ENCODE results near the gene EPHA8.
A peak's percentile ranks its signal among the peaks of the same experiment; 100 is the strongest.

EPHA8 gene

DNA sequence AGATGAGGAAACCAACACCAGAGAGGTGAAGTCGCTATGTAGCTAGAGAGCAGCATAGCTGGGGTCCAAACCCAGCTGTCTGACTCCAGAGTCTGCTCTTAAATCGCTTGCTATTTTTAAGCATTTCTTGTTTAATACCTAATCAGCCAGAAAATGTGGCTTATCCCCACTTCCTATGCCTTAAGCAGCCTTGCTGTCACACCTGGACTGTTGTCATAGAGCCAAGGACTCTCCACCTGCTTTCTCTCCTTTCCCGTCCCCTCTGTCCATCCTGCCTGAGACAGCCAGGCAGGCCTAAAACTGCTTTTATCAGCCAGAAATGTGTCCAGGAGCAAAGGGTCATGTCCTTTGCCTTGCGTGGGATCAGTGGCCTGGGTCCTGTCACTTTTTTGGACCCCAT, 28.3 kb upstream of the EPHA8 start:
- DNase-seq (ENCODE audit: low read depth) = no peak
- no peak overlapping the region for H3K4me3 ChIP-seq (ENCODE audit: low read length)
- TF ChIP-seq, protein P1, sequence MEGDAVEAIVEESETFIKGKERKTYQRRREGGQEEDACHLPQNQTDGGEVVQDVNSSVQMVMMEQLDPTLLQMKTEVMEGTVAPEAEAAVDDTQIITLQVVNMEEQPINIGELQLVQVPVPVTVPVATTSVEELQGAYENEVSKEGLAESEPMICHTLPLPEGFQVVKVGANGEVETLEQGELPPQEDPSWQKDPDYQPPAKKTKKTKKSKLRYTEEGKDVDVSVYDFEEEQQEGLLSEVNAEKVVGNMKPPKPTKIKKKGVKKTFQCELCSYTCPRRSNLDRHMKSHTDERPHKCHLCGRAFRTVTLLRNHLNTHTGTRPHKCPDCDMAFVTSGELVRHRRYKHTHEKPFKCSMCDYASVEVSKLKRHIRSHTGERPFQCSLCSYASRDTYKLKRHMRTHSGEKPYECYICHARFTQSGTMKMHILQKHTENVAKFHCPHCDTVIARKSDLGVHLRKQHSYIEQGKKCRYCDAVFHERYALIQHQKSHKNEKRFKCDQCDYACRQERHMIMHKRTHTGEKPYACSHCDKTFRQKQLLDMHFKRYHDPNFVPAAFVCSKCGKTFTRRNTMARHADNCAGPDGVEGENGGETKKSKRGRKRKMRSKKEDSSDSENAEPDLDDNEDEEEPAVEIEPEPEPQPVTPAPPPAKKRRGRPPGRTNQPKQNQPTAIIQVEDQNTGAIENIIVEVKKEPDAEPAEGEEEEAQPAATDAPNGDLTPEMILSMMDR (conservative IDR thresholded peaks at IDR 0.05; ENCODE audit: low read length) = no peak

DNA sequence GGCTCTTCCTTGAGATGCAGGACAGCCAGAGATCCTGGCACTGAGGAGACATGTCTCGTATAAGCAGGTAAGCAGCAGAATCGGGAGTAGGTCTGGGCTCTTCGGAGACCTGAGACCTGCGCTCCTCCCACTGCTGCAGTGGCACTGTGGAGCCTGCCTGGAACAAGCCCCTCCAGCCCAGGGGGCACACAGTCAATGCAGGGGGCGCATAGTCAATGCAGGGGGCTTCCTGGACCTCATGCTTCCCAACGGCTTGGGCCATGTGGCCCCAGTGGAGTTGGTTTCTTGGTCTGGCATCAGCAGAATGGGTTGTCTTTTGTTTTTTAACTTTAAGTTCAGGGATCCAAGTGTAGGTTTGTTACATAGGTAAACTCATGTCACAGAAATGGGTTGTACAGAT, 27.9 kb upstream of the EPHA8 start:
- no peak for DNase-seq (ENCODE audit: low read depth)
- no peak overlapping the region for H3K4me3 ChIP-seq (ENCODE audit: low read length)
- TF ChIP-seq, protein P1 (conservative IDR thresholded peaks at IDR 0.05; ENCODE audit: low read length) = no peak

DNA sequence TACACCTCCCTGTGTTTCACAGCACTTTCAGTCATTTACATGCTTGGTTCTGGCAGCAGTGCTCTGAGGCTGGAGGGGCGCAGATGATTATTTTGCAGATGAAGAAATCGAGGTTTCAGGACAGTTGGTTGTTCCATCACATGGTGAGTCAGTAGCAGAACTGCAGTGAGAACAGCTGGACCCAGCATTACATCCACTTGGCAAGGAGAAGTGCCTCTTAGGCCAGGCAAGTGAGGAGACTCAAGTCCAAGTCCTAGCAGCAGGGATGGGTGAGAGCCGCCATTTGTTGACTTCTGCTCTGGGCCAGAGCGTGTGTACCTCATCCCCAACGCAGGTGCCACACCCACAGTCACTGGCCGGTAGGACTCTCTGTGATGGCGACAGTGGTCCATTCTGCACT, 26.8 kb upstream of the EPHA8 start:
- TF ChIP-seq, protein P1 (conservative IDR thresholded peaks at IDR 0.05; ENCODE audit: low read length) = no peak
- DNase-seq (ENCODE audit: low read depth) = peak; percentile 51
- H3K4me3 ChIP-seq (ENCODE audit: low read length) = no peak overlapping the region

DNA sequence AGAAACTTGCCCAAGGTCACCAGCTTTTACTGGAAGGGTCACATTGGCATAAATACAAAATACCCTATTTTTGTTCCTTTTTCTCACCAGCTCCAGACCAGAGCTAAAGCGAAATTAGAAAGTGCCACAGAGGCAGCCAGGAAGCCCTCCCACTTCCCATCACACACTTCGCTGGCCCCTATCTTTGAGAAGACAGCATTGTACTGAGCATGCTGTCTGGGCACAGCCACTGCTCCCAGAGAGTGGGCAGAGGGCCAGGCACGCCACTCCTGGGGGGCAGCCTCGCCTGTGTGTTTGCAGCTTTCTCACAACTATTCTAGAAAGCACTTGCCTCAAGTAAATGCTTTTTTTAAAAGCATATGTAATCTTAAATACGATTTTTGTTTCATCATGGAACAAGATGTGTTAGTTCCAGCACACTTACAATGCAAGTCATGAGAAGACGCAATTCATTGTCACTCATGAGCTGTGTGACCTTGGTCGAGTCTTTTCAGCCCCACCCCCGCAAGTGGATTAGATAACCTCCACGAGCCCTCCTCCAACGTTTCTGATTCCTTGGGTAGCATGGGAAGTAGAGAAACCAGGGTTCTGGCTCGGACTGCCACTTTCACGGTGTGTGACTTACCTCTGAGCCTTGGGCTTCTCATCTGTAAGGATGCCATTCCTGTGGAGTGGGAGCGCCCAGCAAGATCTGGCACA, 25.7 kb upstream of the EPHA8 start:
- H3K4me3 ChIP-seq (ENCODE audit: low read length) = no peak overlapping the region
- DNase-seq (ENCODE audit: low read depth) = no peak
- TF ChIP-seq, protein P1 (conservative IDR thresholded peaks at IDR 0.05; ENCODE audit: low read length) = no peak

DNA sequence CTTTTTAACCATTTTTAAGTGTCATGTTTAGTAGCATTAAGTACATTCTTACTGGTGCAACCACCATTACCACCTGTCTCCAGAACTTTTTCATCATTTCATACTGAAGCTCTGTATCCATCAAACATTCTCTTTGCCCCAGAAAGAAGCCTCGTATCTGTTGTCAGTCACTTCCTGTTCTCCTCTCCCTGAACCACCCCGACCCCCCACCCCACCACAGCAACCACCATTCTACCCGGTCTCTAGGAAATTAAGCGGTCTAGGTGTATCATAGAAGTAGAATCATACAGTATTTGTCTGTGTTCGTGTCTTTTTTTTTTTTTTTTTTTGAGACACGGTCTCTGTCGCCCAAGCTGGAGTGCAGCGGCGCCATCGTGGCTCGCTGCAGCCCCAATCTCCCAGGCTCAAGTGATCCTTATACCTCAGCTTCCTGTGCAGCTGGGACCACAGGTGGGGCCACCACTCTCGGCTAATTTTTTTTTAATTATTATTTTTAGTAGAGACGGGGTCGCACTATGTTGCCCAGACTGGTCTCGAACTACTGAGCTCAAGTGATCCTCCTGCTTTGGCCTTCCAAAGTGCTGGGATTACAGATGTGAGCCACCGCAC, 23.7 kb upstream of the EPHA8 start:
- H3K4me3 ChIP-seq (ENCODE audit: low read length) = no peak overlapping the region
- no peak for DNase-seq (ENCODE audit: low read depth)
- TF ChIP-seq, protein P1 (conservative IDR thresholded peaks at IDR 0.05; ENCODE audit: low read length) = no peak

DNA sequence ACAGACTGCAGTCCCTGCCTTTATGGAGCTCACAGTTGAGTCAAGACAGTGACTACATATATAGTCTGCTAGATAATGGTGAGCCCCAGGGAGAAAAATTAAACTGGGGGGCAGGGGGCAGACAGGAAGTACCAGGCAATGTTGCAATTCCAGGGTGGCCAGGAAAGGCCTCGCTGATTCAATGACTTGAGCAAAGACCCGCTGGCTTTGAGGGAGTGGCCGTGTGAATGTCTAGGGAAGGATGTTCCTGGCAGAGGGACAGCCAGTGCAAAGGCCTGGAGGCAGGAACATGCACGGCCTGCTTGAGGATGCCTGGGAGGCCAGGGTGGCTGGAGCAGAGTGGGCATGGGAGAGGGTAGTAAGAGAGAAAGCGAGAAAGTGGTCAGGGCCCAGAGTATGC, 23.0 kb upstream of the EPHA8 start:
- TF ChIP-seq, protein P1 (conservative IDR thresholded peaks at IDR 0.05; ENCODE audit: low read length) = no peak
- no peak overlapping the region for H3K4me3 ChIP-seq (ENCODE audit: low read length)
- no peak for DNase-seq (ENCODE audit: low read depth)

- DNase-seq (ENCODE audit: low read depth) = no peak
- H3K4me3 ChIP-seq (ENCODE audit: low read length) = no peak overlapping the region
- TF ChIP-seq, protein P1 (conservative IDR thresholded peaks at IDR 0.05; ENCODE audit: low read length) = no peak
Measured at GRCh38 chr1:22542886-22543285, 20.4 kb upstream of the EPHA8 start.
